Testis (tissue), 2 donors: ENCODE measurements around the gene SPI1.

Source experiments
- POLR2A ChIP-seq: fragments of 450-650 bp; IDR thresholded peaks from one replicate; pipeline ENCODE4 v1.6.1; 2017; ENCODE audit warnings: antibody characterized with exemption, mild to moderate bottlenecking, moderate library complexity
- TF ChIP-seq, protein P1 (sequence below), 3 experiments: fragments of 450-650 bp in 2 of 3; fragments of 200-600 bp in 1 of 3; sonication (generic) in 1 of 3; IDR thresholded peaks; one replicate each; pipeline ENCODE4 v1.5.1; 2016 to 2019; ENCODE audit warnings: antibody characterized with exemption in 3 of 3, mild to moderate bottlenecking in 2 of 3, moderate library complexity in 1 of 3

DNA sequence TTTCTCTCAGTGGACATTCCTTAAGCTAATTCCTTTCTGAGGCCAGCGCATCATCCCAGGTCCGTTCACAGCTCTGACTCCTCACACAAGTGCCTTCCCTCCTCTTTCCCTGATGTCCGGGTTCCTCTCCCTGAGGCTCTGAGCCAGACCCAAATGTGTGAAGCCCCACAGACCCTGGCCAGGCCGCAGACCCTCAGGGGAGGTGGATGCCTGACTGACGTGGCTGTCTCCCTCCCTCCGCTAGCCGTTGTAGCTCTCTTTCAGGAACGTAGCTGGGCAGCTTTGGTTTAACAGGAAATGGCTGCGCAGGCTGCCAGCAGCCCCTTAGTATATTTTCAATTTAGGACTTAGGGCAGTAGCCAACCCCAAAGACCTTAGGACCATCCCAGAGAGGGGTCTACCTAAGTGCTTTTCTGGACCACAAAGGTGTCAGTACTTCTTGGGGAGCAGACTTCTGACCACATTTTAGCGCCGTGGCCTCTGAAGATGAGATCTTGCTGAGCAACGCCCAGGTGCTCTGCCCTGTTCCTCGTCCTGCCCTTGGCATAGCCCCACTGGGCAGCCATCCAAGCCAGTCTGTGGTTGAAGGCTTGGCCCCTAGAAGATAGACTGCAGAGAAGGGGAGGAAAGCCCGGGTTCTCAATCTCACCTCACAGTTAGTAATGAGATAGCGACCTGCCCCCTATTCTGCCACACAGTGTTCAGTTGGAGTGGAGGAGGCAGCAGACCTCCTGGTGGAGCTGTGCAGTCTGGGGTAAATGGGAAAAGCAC lies 52.9 kb downstream of the SPI1 start:
- TF ChIP-seq, protein P1, sequence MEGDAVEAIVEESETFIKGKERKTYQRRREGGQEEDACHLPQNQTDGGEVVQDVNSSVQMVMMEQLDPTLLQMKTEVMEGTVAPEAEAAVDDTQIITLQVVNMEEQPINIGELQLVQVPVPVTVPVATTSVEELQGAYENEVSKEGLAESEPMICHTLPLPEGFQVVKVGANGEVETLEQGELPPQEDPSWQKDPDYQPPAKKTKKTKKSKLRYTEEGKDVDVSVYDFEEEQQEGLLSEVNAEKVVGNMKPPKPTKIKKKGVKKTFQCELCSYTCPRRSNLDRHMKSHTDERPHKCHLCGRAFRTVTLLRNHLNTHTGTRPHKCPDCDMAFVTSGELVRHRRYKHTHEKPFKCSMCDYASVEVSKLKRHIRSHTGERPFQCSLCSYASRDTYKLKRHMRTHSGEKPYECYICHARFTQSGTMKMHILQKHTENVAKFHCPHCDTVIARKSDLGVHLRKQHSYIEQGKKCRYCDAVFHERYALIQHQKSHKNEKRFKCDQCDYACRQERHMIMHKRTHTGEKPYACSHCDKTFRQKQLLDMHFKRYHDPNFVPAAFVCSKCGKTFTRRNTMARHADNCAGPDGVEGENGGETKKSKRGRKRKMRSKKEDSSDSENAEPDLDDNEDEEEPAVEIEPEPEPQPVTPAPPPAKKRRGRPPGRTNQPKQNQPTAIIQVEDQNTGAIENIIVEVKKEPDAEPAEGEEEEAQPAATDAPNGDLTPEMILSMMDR (IDR thresholded peaks at IDR 0.05) = no peak
- no peak for TF ChIP-seq POLR2A
